GM12878 (cell line): ENCODE results near the gene HOXD3. TPM values are rescaled to one million over a fixed set of nuclear protein-coding genes. Genes with fewer than 3 reads are reported as not detected.

ENCODE experiments used
- ATAC-seq: fragments of 200-7000 bp; cut with Tn5 transposase; 3 replicates; pipeline ENCODE4 v1.9.1; 2020; ENCODE audit warnings: mild to moderate bottlenecking, moderate library complexity
- BruUV-seq: library from RNA; stranded (reverse); fragments of 400-500 nt; replicated peaks from 2 replicates; lab custom pipeline; 2021; lab: Mats Ljungman, UMichigan
- CTCF ChIA-PET: fragments of 300-600 bp; sonication (Branson Sonifier 250); formaldehyde crosslinking; extraction: SDS; loops from one replicate; lab custom pipeline; 2021; ENCODE audit warnings: inconsistent platforms; lab: Yijun Ruan, JAX
- POLR2A ChIA-PET: fragments of 350-600 bp; formaldehyde crosslinking; extraction: SDS; loops from one replicate; lab custom pipeline; 2021; ENCODE audit warnings: inconsistent platforms; lab: Charles Lee
- RAD21 ChIA-PET: fragments of 300-600 bp; sonication (Branson Sonifier 250); formaldehyde crosslinking; loops from one replicate; lab custom pipeline; 2023; ENCODE audit warnings: antibody characterized with exemption; ENCODE audit not compliant: unreplicated experiment; lab: Charles Lee
- SMC1A ChIA-PET: fragments of 300-600 bp; sonication (Branson Sonifier 250); formaldehyde crosslinking; loops from one replicate; lab custom pipeline; 2023; ENCODE audit not compliant: unreplicated experiment, uncharacterized antibody; lab: Charles Lee
- DNase-seq: peaks from one replicate; pipeline ENCODE4 v3.0.0-alpha.2; 2011; ENCODE audit warnings: low read depth, low spot score
- FAIRE-seq: peaks from 3 replicates; lab custom pipeline; 2011; peaks lifted over from hg19 to GRCh38; lab: Jason Lieb, UNC
- H2AFZ ChIP-seq: 2 replicates; pipeline ENCODE4 v1.6.0; 2011; ENCODE audit warnings: low read depth, low read length, control low read depth; ENCODE audit not compliant: control insufficient read depth
- H3K27ac ChIP-seq: 2 replicates; pipeline ENCODE4 v1.5.1; 2011; ENCODE audit warnings: control low read depth; ENCODE audit not compliant: control insufficient read depth, insufficient read depth
- H3K27me3 ChIP-seq, 2 experiments: replicated peaks in 1 of 2; 2 replicates each; pipeline versions ENCODE4 v1.6.0 to v1.6.1; 2011; ENCODE audit warnings: low read length in 1 of 2; ENCODE audit not compliant: control insufficient read depth in 2 of 2, insufficient read depth in 2 of 2
- H3K36me3 ChIP-seq, 2 experiments: 2 replicates each; pipeline ENCODE4 v1.5.1; 2011; ENCODE audit warnings: low read length in 1 of 2; ENCODE audit not compliant: control insufficient read depth in 2 of 2, insufficient read depth in 2 of 2
- H3K4me1 ChIP-seq: 2 replicates; pipeline ENCODE4 v1.6.1; 2011; ENCODE audit warnings: mild to moderate bottlenecking, low read length, moderate library complexity, mixed read lengths; ENCODE audit not compliant: control insufficient read depth, insufficient read depth
- H3K4me2 ChIP-seq: 2 replicates; pipeline ENCODE4 v1.6.0; 2011; ENCODE audit warnings: control low read depth; ENCODE audit not compliant: control insufficient read depth, insufficient read depth
- H3K4me3 ChIP-seq: fragments of 200-600 bp; sonication (generic); 2 replicates; pipeline ENCODE4 v1.5.1; 2016
- H3K79me2 ChIP-seq: 2 replicates; pipeline ENCODE4 v1.6.0; 2011; ENCODE audit warnings: low read length; ENCODE audit not compliant: control insufficient read depth, insufficient read depth
- H3K9ac ChIP-seq: 2 replicates; pipeline ENCODE4 v1.8.0; 2011; ENCODE audit warnings: low read length, control low read depth, mixed read lengths; ENCODE audit not compliant: control insufficient read depth, insufficient read depth
- H3K9me3 ChIP-seq: replicated peaks from 3 replicates; pipeline ENCODE4 v1.5.1; 2011; ENCODE audit warnings: mild to moderate bottlenecking, low read length; ENCODE audit not compliant: control insufficient read depth, insufficient read depth
- H4K20me1 ChIP-seq: 2 replicates; pipeline ENCODE4 v1.6.0; 2011; ENCODE audit not compliant: control insufficient read depth, insufficient read depth
- CHD2 ChIP-seq: IDR thresholded peaks from 2 replicates; pipeline ENCODE4 v1.6.1; 2011; ENCODE audit warnings: low read depth, low read length, improper control_type of control experiment, borderline replicate concordance
- FOS ChIP-seq: IDR thresholded peaks from 3 replicates; pipeline ENCODE4 v1.6.1; 2011; ENCODE audit warnings: borderline replicate concordance; ENCODE audit not compliant: insufficient read length; ENCODE audit errors: extremely low read depth
- HDAC2 ChIP-seq: fragments of 200-600 bp; sonication (generic); IDR thresholded peaks from 2 replicates; pipeline ENCODE4 v1.6.1; 2017
- HDGF ChIP-seq: fragments of 450-650 bp; IDR thresholded peaks from 2 replicates; pipeline ENCODE4 v1.6.1; 2016; ENCODE audit warnings: antibody characterized with exemption
- IKZF2 ChIP-seq, 2 experiments: fragments of 450-650 bp; IDR thresholded peaks; 2 replicates each; pipeline ENCODE4 v1.6.1; 2017; ENCODE audit warnings: mild to moderate bottlenecking in 2 of 2, moderate library complexity in 2 of 2
- MEF2A ChIP-seq: IDR thresholded peaks from 2 replicates; pipeline ENCODE4 v1.6.1; 2011; ENCODE audit warnings: low read depth, mild to moderate bottlenecking, low read length, moderate library complexity; ENCODE audit not compliant: insufficient read depth
- MTA3 ChIP-seq: IDR thresholded peaks from 2 replicates; pipeline ENCODE4 v1.6.1; 2012; ENCODE audit warnings: low read length, inconsistent platforms, borderline replicate concordance
- NR2C1 ChIP-seq: fragments of 450-650 bp; IDR thresholded peaks from 2 replicates; pipeline ENCODE4 v1.6.1; 2017; ENCODE audit warnings: antibody characterized with exemption, mild to moderate bottlenecking, moderate library complexity
- NR2C2 ChIP-seq: IDR thresholded peaks from 2 replicates; pipeline ENCODE4 v1.6.1; 2011; ENCODE audit warnings: borderline replicate concordance, low read depth; ENCODE audit not compliant: control insufficient read depth, insufficient read length
- POLR2A ChIP-seq: IDR thresholded peaks from 2 replicates; pipeline ENCODE4 v1.6.1; 2011; ENCODE audit warnings: low read depth, mild to moderate bottlenecking, low read length
- RCOR1 ChIP-seq: conservative IDR thresholded peaks from 2 replicates; pipeline ENCODE4 v1.6.1; 2012; ENCODE audit warnings: low read depth, low read length, improper control_type of control experiment
- SRF ChIP-seq, 2 experiments: IDR thresholded peaks; 2 replicates each; pipeline ENCODE4 v1.6.1; 2011; ENCODE audit warnings: low read depth in 2 of 2, low read length in 2 of 2, mild to moderate bottlenecking in 1 of 2, moderate library complexity in 1 of 2
- SUZ12 ChIP-seq: fragments of 200-600 bp; sonication (generic); IDR thresholded peaks from one replicate; pipeline ENCODE4 v1.6.1; 2018; ENCODE audit warnings: antibody characterized with exemption, mild to moderate bottlenecking; ENCODE audit not compliant: unreplicated experiment
- WGBS: methylation state at CpG from one replicate; pipeline ENCODE4 v1.1.6; 2016; ENCODE audit warnings: low lambda C conversion rate; ENCODE audit not compliant: insufficient replicate concordance, insufficient coverage; ENCODE audit errors: missing lambda C conversion rate; 5-methylcytosine and 5-hydroxymethylcytosine counted together
- in situ Hi-C: fragments of 300-500 bp; cut with MboI; formaldehyde crosslinking; loops from 9 replicates; pipeline ENCODE4 v1.14.3; 2018; ENCODE audit warnings: mixed read lengths
- intact Hi-C: fragments of 100-400 bp; cut with micrococcal nuclease; formaldehyde crosslinking; loops from one replicate; pipeline ENCODE4 v1.14.2; 2022; ENCODE audit not compliant: unreplicated experiment
- polyA plus RNA-seq, 11 experiments: library from polyadenylated mRNA; depleted of rRNA in 4 of 11; unstranded in 6 of 11; stranded (reverse) in 5 of 11; fragments of >200 nt; fragmentation: Nextera tagmentation in 4 of 11; fragmentation: Illumina TruSeq in 1 of 11; extraction: Ambion mirVana in 4 of 11; extraction: Trizol in 1 of 11; gene quantifications; 1 replicate in 1 of 11; 2 replicates in 10 of 11; pipeline versions ENCODE4 v1.2.1 to v1.2.3, GENCODE V29; 2011 to 2016; ENCODE audit warnings: inconsistent platforms in 2 of 11, missing spikeins in 2 of 11, low read depth in 1 of 11
- total RNA-seq, 4 experiments: library from RNA; depleted of rRNA in 3 of 4; stranded (reverse); fragments of >200 nt in 3 of 4; fragmentation: Illumina TruSeq in 1 of 4; extraction: Trizol in 1 of 4; gene quantifications; 2 replicates each; pipeline versions ENCODE4 v1.2.1 to v1.2.3, GENCODE V29; 2013 to 2021

Gene HOXD3
- total and polyA plus RNA-seq, 10 of the 15 experiments (the other 5 are each of a cell fraction or from before 2014, with no cell fraction given), result not detected

DNA sequence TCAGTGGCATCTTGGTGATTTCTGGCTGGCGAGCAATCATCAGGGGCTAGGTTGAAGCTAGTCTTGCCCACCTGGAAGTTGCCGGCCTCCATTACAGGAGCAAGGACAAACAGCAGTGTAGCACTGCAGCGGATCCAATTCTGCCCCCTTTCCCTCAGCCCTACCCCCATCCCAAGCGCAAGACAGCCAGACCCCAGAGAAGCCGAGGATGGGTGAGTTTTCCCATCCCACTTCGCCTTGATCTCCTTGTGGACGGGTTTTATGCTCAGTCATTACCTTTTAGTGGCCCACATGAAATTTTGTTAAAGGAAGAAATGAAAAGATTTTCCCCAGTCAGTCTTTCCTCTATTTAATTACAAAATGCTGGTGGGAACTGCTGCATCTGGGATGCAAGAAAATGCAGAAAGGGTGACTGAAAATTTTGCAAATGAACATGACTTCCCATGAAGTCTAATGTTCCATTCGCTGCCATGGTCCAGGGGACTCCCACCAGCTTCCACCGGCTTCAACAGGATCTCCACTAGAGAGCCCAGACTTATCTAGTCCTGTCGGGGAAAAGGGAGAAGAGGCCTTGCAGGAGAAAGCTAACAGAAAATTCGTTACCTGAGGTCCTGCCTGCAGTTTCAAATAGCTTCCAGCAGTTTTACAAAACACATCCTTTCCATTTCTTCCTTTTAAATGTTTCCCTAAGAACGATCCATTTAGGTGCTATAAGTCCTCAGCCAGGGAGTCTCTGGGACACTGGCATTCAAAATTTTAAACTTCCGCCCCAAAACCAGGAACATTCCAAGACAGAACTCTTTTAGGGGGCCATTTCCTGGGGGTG, 36.5 kb upstream of the HOXD3 start (continued):
- no peak for TF ChIP-seq FOS

DNA sequence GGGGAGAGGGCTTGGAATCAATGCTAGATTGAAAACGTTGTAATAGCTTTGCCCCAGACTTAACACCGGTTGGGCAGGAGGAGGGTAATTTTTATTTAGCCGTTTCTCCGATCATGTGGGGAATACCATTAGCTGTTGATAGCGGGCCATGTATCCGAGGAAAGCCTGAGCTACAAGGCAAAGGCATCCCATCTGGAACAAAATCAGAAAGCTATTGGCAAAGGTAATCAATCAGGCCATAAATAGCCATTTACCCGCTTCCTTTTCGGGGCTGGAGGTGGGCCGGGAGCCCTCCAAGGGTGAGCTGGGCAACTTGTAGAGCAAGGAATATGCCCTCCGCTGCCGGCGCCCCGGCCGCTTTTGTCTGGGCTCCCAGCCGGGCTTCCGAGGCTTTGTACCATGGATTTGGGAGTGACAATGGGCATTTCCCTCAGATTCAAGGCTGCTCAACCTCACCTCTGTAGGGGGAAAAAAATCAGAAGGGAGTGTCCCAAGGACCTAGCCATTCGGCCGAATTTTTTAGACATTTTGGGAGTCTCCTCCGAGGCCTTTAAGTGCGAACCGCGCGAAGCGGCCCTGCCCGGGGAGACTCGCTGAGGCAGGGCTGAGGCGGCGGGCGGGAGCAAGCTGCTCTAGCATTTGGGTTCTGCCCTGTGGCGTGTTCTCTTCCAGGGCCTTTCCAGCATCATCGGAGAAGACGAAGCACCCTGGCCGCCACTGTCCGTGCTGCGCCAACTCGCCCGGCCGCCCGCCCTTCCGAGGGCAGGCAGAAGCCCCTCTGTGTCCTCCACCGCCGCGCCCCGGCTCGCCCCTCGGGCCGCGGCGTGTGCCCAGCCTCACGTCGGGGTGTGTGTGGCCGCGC, 35.7 kb upstream of the HOXD3 start:
- ChIA-PET SMC1A (no interaction called here), RAD21 (no interaction called here), CTCF (interaction anchor here (0.7 to 1.4 kb wide), 5 partner anchors 11 to 530 kb away, joined by 3 to 7 read pairs (median 4); no protein-coding TSS in a partner anchor), POLR2A (no interaction called here)
- Histone ChIP-seq H3K27ac (no peak overlapping the region), H3K36me3 (no peaks in the 10 kb centered on the region), H3K27me3 (peaks cover 5 to 37% of the 10 kb centered on the region in 2 experiments), H4K20me1 (no peaks in the 10 kb centered on the region), H3K4me2 (no peak overlapping the region), H3K9ac (no peak overlapping the region), H2AFZ (no peak overlapping the region), H3K4me3 (no peak overlapping the region), H3K79me2 (no peaks in the 10 kb centered on the region), H3K9me3 (peaks cover 1% of the 10 kb centered on the region; the same call in 1 of the 3 replicates), H3K4me1 (no peaks in the 10 kb centered on the region)
- no peak for FAIRE-seq
- intact Hi-C loops, result no loop called here
- in situ Hi-C loops, result loop anchor here (10.0 kb wide), 1 partner anchor 703 kb away; no protein-coding TSS in a partner anchor
- WGBS, result 47% methylated on average over 51 of the region's 53 CpGs
- no peak for DNase-seq
- no peak for ATAC-seq
- no TSS peak for BruUV-seq
- TF ChIP-seq HDGF (no peak), MEF2A (no peak), NR2C2 (no peak), POLR2A (no peak), CHD2 (no peak), RCOR1 (no peak), SUZ12 (no peak), HDAC2 (no peak), NR2C1 (no peak), MTA3 (no peak), SRF (IDR thresholded peaks at IDR 0.05; ENCODE audit: low read depth in 2 of 2, low read length in 2 of 2) (no peak), IKZF2 (IDR thresholded peaks at IDR 0.05) (no peak)
